Esophagus muscularis mucosa (tissue), 3 donors: ENCODE results near the gene MIF.

ENCODE experiments used
- CTCF ChIP-seq, 3 experiments: fragments of 200-600 bp in 2 of 3; fragments of 450-650 bp in 1 of 3; sonication (generic) in 2 of 3; IDR thresholded peaks; one replicate each; pipeline ENCODE4 v1.5.1; 2017 to 2019; ENCODE audit warnings: antibody characterized with exemption in 3 of 3, mild to moderate bottlenecking in 2 of 3, moderate library complexity in 1 of 3
- EP300 ChIP-seq: sonication (generic); formaldehyde crosslinking; IDR thresholded peaks from one replicate; pipeline ENCODE4 v1.6.1; 2017; ENCODE audit warnings: antibody characterized with exemption

DNA sequence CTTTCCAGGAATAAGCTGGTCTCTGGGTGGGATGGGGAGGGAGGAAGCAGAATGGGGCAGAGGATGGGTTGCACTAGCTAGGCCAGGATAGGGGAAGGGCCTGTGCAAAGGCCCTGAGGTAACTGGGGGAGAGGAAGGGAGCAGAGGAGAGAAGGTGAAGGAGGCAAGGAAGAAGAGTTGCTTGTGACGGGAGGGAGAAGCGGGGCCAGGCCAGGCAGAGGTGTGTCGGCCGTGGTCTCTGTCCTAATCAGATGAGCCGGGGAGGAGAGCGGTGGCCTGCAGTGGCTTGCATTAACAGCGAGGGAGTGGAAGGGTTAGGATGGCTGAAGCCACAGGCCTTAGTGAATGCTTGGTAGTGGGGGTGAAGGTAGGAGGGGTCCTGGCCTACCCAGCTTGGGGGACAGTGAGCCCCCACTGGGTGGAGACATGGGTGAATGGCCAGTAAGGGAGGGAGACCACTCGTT is 49.4 kb upstream of the MIF start:
- TF ChIP-seq CTCF (IDR thresholded peaks at IDR 0.05): no peak
- no peak for TF ChIP-seq EP300
